Liver (tissue), 3 donors: Measurements from ENCODE around the gene JMJD1C.

ENCODE experiments used
- EGR1 ChIP-seq, 2 donors: IDR thresholded peaks; 2 replicates each; pipeline ENCODE4 v1.6.1; 2016 to 2018; ENCODE audit warnings: antibody characterized with exemption in 2 of 2, low read depth in 2 of 2
- GABPA ChIP-seq, 2 donors: IDR thresholded peaks in 1 of 2; conservative IDR thresholded peaks in 1 of 2; 2 replicates each; pipeline ENCODE4 v1.6.1; 2016; ENCODE audit warnings: antibody characterized with exemption in 2 of 2, mild to moderate bottlenecking in 1 of 2, moderate library complexity in 1 of 2
- HNF4G ChIP-seq: IDR thresholded peaks from 2 replicates; pipeline ENCODE4 v1.6.1; 2016; ENCODE audit warnings: antibody characterized with exemption
- TAF1 ChIP-seq: conservative IDR thresholded peaks from 2 replicates; pipeline ENCODE4 v1.6.1; 2016; ENCODE audit warnings: antibody characterized with exemption, mild to moderate bottlenecking
- TF ChIP-seq, protein P1 (sequence below): fragments of 150-350 bp; IDR thresholded peaks from 2 replicates; pipeline ENCODE4 v1.5.1; 2017; ENCODE audit warnings: improper control_type of control experiment, low read depth, low read length; ENCODE audit not compliant: missing input control
- TF ChIP-seq, protein P2 (sequence below): IDR thresholded peaks from 2 replicates; pipeline ENCODE4 v1.6.1; 2016; ENCODE audit warnings: antibody characterized with exemption
- TF ChIP-seq, protein P3 (sequence below): IDR thresholded peaks from 2 replicates; pipeline ENCODE4 v1.6.1; 2016; ENCODE audit warnings: antibody characterized with exemption
- TF ChIP-seq, protein P4 (sequence below): IDR thresholded peaks from 2 replicates; pipeline ENCODE4 v1.6.1; 2016; ENCODE audit warnings: antibody characterized with exemption, mild to moderate bottlenecking
- donor health status: healthy.
- donor health status: healthy.

DNA sequence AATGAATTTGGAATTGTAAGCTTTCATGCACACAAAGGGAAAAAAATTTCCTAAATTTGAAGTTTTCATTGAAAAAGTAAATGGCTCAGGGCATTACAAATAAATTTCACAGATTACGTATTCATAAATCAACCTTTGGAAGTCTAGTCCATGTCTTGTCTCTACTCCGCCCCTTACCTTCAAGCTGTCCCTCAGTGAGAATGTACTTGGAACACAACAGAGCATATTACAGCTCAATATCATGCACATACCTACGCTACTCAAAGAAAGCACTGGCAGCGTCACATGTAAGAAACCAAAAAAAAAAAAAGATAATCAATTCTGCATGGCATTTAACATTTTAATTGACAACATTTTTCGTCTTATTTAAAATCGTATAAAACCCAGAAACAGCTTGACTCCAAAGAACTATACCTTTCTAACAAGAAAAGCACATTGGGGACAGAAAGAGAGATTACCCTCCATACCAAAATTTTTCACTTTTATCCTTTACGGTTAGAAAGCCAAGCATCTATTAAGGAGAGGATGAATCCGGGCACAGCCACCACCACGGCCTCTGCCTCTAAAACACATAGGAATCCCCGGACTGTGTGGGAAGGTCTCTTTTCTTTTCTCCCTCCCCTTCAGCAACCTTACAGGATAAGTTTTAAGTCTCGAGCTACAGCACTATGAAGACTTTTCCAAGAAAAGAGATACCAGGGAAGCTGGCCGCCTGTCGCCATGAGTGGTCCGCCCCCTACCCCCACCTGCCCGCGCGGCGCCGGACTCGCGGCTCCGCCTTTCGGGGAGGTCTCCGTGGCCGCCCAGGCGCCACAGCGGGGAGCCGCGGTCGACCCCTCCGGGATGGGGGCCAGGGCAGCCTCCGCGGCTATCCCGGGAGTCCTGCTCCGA is 1.1 kb downstream of the JMJD1C start:
- TF ChIP-seq EGR1 (IDR thresholded peaks at IDR 0.05; ENCODE audit: low read depth in 2 of 2) (no peak), HNF4G (no peak), TAF1 (no peak), GABPA (IDR thresholded peaks at IDR 0.05 in 1 of 2, conservative IDR thresholded peaks at IDR 0.05 in 1 of 2) (no peak)
- TF ChIP-seq, protein P1, sequence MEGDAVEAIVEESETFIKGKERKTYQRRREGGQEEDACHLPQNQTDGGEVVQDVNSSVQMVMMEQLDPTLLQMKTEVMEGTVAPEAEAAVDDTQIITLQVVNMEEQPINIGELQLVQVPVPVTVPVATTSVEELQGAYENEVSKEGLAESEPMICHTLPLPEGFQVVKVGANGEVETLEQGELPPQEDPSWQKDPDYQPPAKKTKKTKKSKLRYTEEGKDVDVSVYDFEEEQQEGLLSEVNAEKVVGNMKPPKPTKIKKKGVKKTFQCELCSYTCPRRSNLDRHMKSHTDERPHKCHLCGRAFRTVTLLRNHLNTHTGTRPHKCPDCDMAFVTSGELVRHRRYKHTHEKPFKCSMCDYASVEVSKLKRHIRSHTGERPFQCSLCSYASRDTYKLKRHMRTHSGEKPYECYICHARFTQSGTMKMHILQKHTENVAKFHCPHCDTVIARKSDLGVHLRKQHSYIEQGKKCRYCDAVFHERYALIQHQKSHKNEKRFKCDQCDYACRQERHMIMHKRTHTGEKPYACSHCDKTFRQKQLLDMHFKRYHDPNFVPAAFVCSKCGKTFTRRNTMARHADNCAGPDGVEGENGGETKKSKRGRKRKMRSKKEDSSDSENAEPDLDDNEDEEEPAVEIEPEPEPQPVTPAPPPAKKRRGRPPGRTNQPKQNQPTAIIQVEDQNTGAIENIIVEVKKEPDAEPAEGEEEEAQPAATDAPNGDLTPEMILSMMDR = no peak
- TF ChIP-seq, protein P2, sequence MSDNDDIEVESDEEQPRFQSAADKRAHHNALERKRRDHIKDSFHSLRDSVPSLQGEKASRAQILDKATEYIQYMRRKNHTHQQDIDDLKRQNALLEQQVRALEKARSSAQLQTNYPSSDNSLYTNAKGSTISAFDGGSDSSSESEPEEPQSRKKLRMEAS = no peak
- TF ChIP-seq, protein P3, sequence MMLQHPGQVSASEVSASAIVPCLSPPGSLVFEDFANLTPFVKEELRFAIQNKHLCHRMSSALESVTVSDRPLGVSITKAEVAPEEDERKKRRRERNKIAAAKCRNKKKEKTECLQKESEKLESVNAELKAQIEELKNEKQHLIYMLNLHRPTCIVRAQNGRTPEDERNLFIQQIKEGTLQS = no peak
- TF ChIP-seq, protein P4, sequence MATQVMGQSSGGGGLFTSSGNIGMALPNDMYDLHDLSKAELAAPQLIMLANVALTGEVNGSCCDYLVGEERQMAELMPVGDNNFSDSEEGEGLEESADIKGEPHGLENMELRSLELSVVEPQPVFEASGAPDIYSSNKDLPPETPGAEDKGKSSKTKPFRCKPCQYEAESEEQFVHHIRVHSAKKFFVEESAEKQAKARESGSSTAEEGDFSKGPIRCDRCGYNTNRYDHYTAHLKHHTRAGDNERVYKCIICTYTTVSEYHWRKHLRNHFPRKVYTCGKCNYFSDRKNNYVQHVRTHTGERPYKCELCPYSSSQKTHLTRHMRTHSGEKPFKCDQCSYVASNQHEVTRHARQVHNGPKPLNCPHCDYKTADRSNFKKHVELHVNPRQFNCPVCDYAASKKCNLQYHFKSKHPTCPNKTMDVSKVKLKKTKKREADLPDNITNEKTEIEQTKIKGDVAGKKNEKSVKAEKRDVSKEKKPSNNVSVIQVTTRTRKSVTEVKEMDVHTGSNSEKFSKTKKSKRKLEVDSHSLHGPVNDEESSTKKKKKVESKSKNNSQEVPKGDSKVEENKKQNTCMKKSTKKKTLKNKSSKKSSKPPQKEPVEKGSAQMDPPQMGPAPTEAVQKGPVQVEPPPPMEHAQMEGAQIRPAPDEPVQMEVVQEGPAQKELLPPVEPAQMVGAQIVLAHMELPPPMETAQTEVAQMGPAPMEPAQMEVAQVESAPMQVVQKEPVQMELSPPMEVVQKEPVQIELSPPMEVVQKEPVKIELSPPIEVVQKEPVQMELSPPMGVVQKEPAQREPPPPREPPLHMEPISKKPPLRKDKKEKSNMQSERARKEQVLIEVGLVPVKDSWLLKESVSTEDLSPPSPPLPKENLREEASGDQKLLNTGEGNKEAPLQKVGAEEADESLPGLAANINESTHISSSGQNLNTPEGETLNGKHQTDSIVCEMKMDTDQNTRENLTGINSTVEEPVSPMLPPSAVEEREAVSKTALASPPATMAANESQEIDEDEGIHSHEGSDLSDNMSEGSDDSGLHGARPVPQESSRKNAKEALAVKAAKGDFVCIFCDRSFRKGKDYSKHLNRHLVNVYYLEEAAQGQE = no peak
